HG03469 (cell line): Measurements from ENCODE around the gene OR1B1.
"Not testable (repeated sequence)": the region's sequence is repeated elsewhere in the genome, so short reads cannot be mapped to it uniquely, and the experiment has no call there.

ENCODE experiments used
- ATAC-seq: cut with Tn5 transposase; IDR thresholded peaks from one replicate; pipeline ENCODE4 v1.9.1; 2021; ENCODE audit warnings: mild to moderate bottlenecking, moderate library complexity, moderate number of reproducible peaks; ENCODE audit not compliant: unreplicated experiment

Gene OR1B1

DNA sequence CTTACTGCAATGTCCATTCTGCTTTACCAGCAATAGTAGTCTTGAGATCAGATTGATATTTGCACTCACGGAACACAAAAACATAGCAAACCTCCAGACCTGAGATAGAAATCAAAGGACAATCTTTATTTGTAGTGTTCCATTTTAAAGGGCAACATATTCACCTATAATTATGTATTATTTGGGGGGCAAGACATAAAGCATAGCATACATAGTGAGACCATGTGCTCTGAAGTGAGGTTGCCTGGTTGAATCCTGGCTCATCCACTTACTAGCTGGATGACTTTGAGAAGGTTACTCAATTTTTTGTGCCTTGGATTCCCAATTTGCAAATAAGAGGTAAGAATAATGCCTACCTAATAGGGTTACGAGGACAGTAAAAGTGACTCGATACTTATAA, at the start of gene OR1B1:
Gene OR1B1, minus strand, starts transcription at position 101 of the 400 bp plus-strand sequence.
- ATAC-seq: no peak

DNA sequence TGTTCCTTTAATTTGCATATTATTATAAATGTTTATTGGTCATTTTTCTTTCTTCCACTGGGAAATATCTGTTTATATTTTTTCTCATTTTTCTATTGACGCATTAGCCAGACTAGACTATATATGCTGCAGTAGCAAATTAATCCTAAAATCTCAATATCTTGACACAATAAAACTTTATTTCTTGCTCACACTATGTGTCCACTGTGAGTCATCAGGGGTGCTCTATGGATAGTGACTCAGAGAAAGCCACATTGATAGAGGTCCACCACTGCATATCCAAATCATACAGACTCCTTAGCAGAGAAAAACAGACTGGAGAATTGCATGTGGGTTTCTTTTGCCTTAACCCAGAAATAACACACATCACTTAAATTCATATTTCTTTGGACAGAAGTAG, 38.3 kb upstream of the OR1B1 start:
- ATAC-seq: no peak

DNA sequence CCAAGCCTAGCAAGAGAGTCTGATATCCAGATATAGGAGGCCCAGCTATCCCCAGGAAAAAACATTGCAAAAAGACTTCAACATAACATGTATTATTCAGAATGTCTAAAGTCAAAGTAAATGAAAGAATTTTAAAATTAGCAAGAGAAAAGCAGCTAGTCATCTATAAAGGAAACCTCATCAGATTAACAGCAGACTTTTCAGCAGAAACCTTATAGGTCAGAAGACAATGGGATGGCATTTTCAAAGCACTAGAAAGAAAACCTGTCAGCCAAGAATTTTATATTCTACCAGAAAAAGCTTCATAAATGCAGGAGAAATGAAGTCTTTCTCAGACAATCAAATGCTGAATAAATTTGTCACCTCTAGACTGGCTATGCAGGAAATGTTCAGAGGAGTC, 27.4 kb upstream of the OR1B1 start:
- no peak for ATAC-seq

DNA sequence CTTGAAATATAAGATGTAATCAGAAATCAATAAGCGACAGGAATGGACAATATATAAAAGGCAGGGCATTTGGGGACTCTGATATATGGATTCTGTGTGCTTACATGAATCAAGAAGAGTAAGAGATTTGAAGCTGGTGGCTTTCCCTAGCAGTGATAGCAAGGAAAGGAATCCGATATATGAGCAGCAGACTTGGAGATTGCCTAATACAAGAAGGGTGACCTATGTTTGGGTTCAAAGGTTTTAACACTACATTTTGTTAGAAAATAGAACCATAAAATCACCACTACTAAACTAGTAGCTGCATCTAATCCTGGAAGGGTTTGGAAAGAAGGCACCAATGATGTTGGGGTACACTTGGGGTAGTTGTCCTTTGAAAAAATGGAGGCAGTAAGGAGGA, 15.1 kb upstream of the OR1B1 start:
- ATAC-seq: no peak

DNA sequence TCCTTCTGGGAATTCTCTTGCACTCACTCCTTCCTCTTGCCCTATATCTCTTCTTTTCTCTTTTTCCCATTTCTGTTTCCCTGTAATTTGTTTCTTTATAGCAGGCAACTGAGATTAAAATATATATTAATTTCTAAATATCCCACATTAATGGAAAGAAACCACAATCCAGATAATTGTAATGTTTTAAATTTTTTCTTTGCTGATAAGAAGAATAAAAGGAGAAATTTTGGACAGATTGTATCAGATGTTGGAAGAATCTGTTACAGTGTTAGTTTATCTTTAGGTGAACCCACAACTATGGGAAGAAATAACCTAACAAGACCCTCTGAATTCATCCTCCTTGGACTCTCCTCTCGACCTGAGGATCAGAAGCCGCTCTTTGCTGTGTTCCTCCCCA, 4.0 kb upstream of the OR1B1 start, which contains the start of gene OR1L1:
Gene OR1L1, plus strand, starts transcription at position 301 of the 400 bp plus-strand sequence. Its CDS starts 0 bp downstream, at position 301.
- ATAC-seq: no peak

DNA sequence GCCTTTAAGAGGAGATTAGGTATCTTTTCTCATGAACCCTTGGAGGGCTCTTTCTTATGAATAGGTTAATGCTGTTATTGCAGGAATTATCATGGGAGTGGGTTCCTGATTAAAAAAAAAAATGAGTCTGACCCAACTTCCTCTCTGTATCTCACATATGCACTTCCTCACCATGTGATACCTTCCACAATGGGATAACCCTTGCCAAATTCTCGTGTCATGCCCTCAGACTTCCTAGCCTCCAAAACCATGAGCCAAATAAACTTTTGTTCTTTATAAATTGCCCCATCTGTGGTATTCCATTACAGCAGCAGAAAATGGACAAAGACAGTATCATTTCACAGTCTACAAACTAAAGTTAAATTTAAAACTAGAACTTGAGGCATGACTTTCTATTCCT, 1.0 kb downstream of the OR1B1 start:
- ATAC-seq: no peak

DNA sequence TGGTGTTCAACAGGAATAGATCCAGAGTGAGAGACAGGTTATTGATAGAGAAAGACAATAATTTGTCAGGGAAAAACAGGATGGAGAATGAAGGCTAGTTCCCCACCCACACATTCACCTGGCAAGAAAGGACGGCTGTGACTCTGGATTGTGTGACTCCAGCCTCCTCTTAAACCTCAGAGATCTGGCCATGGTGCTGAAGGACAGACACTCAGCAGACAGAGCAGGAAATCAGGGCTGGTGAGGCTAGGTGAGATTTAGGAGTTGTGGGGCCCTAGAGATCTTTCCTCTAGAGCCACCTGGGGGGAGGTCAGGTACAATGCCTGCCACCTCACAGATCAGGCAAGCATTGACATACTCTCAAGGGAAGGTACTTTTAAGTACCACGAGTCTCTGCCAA, 15.2 kb downstream of the OR1B1 start:
- no peak for ATAC-seq

DNA sequence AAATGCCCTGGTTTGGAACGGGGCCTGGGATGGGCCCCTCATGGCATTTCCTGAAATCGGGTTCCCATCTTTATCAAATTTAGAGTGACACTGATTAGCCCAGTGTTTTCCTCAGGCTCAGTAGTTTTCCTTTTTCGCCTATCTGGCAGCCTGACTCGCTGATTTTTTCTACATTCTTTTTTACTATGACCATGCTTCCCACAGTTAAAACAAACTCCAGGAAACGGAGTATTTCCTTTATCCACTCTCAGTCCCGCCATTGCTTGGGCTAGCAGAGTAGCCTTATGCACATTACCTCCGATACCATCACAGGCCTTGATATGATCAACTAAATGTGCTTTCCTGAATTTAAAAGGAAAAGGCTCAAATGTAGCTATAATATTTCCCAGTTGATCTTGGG, 37.4 kb downstream of the OR1B1 start:
- ATAC-seq: no peak

DNA sequence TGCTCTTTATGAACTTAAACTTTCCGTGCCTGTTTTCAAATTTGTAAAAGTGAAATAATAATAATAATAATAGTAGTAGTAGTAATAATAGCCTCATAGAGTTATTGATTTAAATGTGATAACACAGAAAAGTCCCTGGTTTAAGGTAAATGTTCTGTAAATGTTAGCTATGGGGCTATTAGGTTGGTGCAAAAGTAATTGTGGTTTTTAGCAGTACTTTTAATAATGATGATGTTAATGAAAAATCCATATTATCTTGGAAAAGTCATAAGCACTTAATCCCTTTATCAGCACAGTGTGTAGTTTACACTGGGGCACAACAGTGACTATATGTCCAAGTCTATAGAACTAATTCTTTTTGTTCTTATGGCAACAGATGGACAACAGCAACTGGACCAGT, 43.1 kb downstream of the OR1B1 start, which contains the start of gene OR1Q1:
Gene OR1Q1, plus strand, starts transcription at position 377 of the 400 bp plus-strand sequence. Its CDS starts 0 bp downstream, at position 377.
- ATAC-seq: no peak

DNA sequence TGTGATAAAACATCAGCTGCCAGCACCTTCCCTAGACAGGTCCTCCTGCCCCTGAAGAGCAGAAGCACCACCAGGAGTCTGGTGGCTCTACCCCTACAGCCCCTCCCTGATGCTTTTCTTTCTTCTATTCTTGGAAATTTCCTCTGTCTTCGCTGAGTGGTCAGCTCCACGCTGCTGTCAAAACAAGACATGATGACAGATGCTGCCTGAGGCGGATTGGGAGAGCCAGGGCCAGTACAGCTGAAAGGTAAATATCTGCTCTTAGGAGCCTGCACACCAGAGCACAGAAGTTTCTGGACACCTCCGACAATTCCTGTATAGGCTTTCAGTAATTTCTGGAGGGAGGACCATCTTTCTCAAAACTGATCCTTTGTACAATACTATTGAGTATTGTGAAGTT, 47.6 kb downstream of the OR1B1 start:
- no peak for ATAC-seq

DNA sequence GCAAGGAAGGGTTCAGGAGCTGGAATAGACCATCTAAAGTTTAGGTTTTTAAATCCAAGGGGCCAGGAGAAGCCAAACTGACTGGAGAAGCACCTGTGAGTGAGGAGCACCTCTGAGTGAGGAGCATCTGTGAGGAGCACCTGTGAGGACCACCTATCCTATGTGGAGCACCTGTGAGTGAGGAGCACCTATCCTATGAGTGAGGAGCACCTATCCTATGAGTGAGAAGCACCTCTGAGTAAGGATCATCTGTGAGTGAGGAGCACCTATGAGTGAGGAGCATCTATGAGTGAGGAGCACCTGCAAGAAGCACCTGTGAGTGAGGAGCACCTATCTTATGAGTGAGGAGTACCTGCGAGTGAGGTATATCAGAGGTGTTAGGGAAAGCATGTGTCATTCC, 50.8 kb downstream of the OR1B1 start:
- no peak for ATAC-seq

DNA sequence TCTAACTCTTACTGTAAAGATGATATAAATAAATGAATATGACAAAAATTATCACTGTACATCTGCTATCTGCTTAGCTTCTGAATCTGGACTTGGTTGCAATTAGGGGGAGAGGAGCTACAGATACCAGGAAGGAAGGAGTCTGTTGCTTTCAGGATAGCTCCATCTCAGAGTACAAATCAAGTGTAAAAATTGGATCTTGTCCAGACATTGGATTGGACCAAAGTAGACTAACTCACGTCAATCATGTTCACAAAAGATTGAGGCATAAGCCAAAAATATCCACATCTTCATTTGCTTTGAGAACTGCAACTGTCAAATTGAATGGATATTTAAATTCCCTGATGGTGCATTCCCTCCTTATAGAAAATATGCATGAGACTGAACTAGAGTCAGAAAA, 51.7 kb downstream of the OR1B1 start:
- no peak for ATAC-seq

DNA sequence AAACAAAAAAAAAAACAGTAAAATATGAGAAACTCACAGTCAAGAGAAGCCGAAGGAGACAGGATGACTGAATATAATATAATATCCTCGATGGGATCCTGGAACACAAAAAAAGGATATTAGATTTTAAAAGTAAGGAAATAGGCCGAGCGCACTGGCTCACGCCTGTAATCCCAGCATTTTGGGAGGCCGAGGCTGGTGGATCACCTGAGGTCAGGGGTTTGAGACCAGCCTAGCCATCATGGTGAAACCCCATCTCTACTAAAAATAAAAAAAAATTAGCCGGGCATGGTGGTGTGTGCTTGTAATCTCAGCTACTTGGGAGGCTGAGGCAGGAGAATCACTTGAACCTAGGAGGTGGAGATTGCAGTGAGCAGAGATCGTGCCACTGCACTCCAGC, 74.1 kb downstream of the OR1B1 start, which contains the start of gene OR1L8:
Gene OR1L8, minus strand, starts transcription at position 101 of the 400 bp plus-strand sequence. CDS start 14,907 bp downstream, outside the sequence.
- not testable (repeated sequence) for ATAC-seq

DNA sequence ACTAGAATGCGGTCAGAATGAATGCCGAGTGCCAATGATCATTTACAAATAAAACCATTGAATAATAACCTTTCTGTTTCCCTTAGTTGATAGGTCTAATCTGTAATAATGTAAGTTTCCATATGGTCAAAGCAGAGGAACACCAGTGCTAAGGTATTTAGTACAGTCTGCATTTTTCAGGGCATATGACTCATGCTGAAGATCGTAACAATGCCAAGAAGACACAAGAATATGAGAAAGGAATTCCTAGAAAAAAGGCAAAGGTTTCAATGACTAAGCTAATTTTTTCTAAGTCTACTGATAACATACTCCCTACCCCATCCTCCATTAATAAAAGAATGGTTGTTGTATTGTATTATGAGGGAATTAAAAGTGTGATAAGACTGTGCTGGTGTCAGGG, 77.1 kb downstream of the OR1B1 start:
- no peak for ATAC-seq

DNA sequence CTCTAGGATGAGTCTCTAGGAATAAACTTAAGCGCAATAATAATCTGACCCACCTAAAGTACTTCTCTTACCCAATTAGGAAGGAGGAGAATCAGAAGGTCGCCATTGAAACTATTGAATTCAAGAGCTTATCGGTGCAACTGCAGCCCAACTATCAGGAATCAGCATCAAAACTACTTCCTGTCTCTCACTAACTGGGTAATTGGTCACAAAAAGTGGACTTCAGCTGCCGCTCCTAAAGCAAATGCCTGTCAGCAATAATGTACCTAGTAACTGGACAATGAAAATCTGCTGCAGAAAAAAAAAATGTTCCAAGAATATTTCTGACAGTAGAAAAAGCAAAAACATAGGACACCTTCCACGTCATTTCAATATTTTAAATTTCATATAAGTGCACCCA, 77.6 kb downstream of the OR1B1 start:
- ATAC-seq: no peak
